Activated CD4-positive, alpha-beta T cell treated with anti-CD3 and anti-CD28 coated beads for 1 hour (primary cell): ENCODE data around the gene RBM27.
"Not testable (repeated sequence)": the region's sequence is repeated elsewhere in the genome, so short reads cannot be mapped to it uniquely, and the experiment has no call there.

Experiments used
- DNase-seq: peaks from one replicate; pipeline ENCODE4 v3.0.0-alpha.2; 2020

Gene RBM27, protein sequence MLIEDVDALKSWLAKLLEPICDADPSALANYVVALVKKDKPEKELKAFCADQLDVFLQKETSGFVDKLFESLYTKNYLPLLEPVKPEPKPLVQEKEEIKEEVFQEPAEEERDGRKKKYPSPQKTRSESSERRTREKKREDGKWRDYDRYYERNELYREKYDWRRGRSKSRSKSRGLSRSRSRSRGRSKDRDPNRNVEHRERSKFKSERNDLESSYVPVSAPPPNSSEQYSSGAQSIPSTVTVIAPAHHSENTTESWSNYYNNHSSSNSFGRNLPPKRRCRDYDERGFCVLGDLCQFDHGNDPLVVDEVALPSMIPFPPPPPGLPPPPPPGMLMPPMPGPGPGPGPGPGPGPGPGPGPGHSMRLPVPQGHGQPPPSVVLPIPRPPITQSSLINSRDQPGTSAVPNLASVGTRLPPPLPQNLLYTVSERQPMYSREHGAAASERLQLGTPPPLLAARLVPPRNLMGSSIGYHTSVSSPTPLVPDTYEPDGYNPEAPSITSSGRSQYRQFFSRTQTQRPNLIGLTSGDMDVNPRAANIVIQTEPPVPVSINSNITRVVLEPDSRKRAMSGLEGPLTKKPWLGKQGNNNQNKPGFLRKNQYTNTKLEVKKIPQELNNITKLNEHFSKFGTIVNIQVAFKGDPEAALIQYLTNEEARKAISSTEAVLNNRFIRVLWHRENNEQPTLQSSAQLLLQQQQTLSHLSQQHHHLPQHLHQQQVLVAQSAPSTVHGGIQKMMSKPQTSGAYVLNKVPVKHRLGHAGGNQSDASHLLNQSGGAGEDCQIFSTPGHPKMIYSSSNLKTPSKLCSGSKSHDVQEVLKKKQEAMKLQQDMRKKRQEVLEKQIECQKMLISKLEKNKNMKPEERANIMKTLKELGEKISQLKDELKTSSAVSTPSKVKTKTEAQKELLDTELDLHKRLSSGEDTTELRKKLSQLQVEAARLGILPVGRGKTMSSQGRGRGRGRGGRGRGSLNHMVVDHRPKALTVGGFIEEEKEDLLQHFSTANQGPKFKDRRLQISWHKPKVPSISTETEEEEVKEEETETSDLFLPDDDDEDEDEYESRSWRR

DNA sequence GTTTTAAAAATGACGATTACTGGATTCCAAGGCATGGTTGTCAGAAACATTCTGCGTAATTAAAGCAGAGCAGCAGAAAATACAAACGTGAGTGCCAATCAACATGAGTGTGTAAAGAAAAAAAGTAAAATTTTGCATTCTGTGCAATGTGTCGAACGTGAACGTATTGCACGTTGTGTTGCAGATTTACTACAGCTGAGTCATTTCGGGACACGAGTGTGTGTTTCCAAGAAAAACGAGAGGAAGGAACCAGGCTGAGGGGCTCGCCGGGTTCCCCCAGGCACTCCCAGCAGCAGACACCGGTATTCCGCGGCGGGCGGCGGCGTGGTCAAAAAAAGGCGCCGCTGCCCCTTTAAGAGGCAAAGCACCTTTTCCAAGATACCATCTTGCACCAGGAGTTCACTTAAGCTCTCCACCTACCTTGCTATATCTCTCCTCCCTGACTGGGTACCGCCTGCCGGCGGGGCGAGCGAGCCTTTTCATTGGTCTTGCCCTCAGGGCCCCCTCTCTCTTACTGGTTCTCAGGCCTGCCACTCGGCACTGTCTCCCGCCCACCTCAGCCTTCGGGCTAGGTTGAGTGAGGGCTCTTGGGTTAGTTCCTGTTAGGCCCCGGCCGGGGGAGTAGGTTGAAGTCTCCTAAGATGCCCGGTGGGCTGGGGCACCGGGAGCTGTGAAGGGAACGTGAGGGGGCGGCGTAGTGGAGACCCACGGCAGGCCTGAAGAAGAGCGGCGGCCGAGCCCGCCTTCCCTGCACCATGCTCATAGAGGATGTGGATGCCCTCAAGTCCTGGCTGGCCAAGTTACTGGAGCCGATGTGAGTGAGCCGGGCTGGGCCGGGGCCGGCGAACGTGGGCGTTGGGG lies at the start of gene RBM27:
TSS of gene RBM27 (plus strand) at position 595 of the 861 bp plus-strand sequence. CDS start at position 756, 161 bp downstream.
- DNase-seq, result peak; percentile 96

DNA sequence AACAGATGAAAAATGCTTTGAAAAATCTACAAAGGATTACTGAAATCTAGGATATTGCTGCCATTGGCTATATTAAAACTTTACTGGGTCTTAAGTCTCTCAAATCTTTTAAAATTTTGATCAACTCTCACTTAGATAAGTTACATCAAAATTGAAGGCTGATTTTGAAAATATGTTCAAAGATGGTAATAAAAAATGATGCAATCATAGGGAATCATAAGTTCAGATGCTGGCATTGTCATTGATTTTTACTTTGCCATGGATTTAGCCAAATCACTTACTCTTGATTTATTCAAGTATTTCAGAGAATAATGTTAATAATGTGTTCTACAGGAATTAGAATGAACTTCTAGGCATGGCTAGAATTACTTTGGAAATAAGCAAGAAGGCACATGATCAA lies 45.1 kb upstream of the RBM27 start:
- no peak for DNase-seq

DNA sequence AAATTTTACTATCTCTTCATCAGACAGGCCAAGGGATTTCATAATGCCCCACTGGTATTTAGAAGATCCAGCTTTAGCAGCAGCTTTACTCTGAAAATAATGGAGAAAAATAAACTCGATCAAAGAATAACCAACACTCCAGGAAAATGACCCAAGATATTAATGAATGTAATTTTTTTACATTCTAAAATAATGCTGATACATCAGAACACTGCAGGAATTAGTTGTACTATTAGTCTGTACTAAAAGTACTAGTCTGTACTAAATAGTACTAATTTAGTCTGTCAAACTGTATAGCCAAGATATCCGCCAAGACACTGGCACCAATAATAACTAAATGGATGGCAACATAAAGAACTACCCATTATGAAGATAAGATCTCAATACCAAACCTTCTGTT lies 39.0 kb upstream of the RBM27 start:
- DNase-seq, result no peak

DNA sequence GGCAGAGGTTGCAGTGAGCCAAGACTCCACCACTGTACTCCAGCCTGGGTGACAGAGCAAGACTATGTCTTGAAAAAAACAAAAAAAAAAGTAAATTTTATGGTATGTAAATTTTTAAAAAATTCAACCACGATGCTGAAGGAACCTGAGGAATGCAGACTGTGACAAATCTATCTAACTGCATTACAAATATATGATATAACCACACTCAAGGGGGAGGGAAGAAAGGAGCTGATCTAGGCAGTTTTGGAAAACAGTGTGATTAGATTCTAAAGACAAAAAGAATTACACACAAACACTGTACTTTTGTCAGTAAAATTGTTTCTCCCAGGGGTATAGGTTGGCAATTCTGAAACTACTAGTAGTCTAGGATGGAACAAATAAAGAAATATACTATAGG lies 37.9 kb upstream of the RBM27 start:
- DNase-seq, result no peak

DNA sequence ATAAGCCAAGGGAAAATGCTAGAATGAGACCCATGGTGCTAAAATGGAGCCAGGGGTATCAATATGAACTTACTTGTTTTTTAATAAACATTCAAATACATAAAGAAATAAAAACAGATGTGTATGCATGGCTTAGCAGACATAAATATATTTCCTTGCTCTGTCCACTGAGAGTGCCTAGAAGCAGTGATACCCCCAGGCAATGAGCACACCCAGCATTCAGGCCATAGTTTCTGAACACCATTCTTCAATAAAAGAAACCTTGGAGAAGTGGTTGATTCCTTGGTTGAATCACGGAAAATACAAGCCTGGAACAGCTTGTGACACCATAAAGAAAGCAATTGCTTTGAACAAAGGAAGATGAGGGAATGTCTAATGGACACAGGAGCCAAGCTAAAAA lies 37.5 kb upstream of the RBM27 start:
- no peak for DNase-seq

DNA sequence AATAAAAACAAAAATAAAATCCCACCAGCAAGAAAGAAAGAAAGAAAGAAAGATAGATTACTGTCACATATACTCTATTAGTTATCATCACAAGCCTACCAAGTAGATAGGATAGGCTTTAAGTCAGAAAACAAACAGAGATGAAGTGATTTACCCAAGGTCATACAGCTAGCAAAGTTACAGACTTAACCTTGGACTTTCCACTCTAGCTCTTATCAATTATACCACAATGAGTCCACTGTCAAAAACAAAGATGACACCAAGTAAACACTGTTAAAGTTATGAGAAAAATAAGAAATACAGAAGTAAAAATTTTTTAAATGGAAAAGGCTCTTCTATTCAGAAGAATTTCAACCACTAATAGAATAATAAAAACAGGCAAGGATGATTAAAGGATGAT lies 34.3 kb upstream of the RBM27 start:
- DNase-seq, result no peak

DNA sequence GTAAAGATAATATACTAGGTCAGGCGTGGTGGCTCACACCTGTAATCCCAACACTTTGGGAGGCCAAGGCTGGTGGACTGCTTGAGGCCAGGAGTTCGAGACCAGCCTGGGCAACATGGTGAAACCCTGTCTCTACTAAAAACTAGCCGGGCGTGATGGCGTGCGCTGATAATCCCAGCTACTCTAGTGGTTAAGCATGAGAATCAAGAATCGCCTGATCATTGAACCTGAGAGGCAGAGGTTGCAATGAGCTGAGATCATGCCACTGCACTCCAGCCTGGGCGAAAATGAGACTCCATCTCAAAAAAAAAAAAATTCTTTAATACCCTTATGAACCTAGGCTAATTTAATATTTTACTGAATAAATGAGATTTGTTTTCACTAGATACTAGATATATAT lies 30.4 kb upstream of the RBM27 start:
- not testable (repeated sequence) for DNase-seq

DNA sequence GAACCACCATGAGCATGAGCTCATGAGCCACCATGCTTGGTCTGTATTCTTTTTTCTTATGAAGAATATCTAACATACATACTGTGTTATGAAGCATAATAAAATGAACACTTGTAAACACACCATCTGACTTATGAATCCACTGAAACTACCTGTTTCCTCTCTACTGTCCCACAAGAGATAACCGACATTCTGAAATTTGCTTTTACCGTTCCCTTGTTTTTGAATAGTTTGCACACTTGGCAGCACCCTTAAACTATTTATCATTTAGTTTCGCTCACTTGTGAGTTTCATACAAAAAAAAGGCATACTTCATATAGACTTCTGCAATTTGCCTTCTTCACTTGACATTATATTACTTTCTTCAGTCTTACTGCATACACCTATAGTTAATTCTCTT lies 29.8 kb upstream of the RBM27 start:
- no peak for DNase-seq

DNA sequence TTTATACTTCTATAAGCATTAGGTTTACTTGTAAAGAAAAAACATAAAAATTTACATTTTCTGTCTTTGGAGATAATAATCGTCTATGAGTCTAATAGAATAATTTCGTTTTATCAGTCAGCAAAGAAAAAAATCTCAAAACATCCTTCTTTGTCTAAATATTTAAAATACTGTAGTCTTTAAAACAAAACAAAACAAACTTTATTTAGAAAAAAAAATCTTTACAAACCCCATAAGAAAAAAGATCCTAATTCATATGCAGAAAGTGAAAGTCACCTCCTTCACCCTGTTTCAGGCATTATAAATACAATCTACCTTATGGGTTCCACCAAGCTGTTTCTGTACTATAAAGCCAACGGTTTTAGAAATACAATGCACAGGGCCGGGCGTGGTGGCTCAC lies 26.6 kb upstream of the RBM27 start:
- DNase-seq, result no peak

DNA sequence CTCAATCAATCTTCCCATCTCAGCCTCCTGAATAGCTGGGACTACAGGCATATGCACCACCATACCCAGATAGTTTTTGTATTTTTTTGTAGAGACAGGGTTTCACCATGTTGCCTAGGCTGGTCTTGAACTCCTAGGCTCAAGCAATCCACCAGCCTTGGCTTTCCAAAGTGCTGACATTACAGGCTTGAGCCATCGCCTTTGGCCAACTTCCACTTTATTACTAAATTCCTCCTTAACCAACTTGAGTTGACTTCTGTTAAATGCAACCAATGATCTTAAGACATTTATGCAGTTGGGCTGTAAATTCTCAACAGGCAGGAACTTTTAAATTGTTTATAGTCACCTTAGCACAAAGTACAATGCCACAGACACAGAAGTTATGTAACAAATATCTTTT lies 23.7 kb upstream of the RBM27 start:
- DNase-seq, result no peak

DNA sequence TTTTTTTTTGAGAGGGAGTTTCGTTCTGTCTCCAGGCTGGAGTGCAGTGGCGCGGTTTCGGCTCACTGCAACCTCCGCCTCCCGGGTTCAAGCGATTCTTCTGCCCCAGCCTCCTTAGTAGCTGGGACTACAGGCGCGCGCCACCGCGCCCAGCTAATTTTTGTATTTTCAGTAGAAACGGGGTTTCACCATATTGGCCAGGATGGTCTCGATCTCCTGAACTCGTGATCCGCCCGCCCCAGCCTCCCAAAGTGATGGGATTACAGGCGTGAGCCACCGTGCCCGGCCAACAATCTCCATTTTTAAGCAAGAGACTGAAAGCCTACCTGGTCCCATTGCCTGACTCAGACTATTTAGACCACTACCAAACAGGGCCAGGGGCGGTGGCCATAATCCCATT lies 20.0 kb upstream of the RBM27 start:
- not testable (repeated sequence) for DNase-seq

DNA sequence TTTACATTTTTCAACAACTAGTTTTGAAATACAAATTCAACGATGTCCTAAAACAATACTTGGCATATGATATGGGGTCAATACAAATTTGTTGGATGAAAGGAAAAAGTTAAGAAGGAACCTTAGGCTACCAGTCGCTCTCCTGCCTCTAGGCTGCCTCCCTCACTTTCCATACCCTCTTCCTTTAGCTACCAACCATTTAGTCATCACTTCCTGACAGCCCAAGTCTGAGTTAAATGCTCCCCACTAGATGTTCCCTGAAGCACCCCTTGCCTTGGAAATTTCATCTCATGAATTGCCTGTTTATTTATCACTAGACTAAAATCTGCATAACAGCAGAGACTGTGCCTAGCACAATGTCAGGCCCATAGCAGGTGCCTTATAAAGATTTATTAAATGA lies 18.2 kb upstream of the RBM27 start:
- DNase-seq, result no peak

DNA sequence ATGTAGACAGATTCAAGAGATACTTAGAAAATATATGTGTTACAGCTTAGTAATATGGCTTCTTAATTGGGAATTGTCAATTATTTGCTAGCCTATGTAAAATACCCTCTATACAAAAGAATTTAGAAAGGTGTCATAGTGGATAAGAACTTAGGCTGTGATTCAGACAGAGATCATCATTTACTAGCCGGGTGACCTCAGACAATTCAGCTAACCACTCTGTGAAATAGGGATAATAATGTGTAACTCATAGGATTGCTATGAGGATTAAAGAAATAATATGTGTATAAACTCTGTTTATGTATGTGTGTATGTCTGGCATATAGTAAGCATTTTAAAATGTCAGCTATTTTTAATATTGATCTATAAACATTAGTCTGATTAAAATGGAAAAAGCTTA lies 15.0 kb upstream of the RBM27 start:
- DNase-seq, result no peak

DNA sequence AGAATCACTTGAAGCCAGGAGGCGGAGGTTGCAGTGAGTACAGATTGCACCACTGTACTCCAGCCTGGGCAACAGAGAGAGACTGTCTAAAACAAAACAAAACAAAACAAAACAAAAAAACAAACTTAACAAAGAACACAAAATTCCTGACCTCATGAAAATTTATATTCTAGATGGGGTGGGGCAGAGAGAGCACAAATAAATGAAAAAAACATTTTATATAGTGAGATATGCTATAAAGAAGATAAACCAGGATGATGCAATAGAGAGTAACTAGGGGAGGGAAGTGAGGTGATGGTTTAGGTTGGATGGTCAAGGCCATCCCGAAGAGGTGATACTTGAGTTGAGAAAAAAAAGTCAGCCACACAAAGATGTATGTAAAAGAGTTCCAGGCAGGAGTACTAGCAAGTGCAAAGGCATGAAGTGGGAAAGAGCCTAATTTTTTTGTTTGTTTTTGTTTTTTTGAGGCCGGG lies 10.8 kb upstream of the RBM27 start:
- DNase-seq, result no peak

DNA sequence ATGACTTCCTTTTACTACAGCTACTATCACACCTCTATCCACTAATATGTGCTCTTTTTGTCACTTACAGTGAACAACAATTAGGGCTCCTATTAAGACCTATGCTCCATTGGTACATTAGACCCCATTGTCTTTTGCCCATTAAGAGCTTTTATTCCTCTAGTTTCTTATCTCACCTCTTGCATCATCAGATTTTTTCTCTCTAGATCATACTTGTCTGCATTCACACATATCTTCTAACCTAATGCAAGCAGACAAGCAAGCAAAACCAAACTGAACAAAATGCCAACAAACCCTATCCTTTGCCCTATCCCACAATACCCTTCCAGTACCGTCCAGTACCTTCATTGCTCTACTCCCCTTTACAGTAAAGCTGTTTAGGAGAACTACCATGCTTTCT lies 10.1 kb upstream of the RBM27 start:
- DNase-seq, result no peak

DNA sequence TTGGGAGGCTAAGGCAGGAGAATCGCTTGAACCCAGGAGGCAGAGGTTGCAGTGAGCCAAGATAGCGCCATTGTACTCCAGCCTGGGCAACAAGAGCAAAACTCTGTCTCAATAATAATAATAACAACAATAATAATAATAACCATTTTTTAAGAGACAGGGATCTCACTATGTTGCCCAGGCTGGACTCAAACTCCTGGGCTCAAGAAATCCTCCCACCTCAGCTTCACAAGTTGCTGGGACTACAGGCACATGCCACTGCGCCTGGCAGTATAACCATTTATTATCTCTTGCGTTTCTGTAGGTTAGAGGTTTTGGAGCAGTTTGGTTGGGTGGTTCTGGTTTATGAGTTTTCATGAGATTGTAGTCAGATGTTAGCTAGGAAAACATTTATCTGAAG lies 8.4 kb upstream of the RBM27 start:
- DNase-seq, result not testable (repeated sequence)

DNA sequence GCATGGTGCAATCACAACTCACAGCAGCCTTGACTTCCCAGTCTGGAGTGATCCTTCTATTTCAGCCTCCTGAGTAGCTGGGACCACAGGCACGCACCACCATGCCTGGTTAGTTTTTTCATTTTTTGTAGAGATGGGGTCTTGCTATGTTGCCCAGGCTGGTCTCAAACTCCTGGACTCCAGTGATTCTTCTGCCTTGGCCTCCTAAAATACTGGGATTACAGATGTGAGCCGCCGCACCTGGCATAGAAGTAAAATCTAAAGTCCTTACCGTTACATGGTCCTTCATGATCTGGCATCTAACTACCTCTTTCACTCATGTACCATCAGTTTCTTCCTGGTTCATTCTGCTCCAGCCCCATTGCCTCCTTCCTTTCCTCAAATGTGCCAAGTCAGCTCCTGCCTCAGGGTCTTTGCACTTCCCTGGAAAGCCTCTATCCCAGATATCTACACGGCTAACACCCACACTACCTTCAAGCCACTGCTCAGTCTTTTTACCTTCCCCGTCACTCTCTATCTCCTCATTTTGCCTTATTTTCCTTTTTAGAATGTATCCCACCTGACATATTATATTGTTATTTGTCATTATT lies 6.9 kb upstream of the RBM27 start:
- no peak for DNase-seq

DNA sequence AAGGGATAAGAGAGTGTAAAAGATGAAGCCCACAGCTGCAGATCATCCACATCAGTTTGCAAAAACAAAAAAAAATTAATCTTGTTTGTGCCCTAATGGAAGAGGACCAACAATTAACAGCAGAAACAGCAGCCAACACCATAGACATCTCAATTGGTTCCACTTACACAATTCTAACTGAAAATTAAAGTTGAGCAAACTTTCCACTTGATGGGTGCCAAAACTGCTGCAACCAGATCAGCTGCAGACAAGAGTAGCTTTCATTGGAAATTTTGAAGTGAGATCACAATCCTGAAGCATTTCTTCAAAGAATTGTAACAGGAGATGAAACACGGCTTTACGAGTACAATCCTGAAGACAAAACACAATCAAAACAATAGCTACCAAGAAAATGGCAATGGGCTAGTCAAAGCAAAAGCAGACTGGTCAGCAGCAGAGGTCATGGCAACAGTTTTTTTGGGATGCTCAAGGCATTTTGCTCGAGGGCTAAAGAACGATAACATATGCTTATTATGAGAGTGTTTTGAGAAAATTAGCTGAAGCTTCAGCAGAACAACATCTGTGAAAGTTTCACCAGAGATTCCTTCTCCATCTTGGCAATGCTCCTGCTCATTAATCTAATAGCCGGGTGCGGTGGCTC lies 4.1 kb upstream of the RBM27 start:
- no peak for DNase-seq

DNA sequence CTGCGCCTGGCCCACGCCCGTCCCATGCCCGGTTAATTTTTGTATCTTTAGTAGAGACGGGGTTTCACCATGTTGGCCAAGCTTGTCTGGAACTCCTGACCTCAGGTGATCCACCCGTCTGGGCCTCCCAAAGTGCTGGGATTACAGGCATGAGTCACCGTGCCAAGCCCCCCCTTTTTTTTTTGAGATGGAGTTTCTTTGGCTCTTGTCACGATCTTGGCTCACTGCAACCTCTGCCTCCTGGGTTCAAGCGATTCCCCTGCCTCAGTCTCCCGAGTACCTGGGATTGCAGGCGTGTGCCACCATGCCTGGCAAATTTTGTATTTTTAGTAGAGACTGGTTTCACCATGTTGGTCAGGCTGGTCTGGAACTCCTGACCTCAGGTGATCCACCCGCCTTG lies 1.6 kb upstream of the RBM27 start:
- DNase-seq, result not testable (repeated sequence)

DNA sequence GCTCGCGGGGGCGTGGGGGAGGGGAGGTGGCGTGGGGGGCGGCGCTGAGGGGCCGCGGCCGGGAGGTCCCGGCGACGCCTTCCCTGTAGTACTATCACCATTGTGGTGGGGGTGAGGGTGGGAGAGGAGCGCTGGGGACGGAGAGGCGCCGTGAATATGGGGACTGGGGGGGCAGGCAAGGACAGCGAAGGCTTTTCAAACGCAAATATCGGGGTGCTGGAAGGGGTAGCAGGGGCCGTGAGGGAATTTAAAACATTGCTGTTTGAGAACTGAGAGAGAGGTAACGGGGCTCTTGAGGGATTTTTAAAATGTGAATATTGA lies 427 bp downstream of the RBM27 start:
- DNase-seq, result no peak

DNA sequence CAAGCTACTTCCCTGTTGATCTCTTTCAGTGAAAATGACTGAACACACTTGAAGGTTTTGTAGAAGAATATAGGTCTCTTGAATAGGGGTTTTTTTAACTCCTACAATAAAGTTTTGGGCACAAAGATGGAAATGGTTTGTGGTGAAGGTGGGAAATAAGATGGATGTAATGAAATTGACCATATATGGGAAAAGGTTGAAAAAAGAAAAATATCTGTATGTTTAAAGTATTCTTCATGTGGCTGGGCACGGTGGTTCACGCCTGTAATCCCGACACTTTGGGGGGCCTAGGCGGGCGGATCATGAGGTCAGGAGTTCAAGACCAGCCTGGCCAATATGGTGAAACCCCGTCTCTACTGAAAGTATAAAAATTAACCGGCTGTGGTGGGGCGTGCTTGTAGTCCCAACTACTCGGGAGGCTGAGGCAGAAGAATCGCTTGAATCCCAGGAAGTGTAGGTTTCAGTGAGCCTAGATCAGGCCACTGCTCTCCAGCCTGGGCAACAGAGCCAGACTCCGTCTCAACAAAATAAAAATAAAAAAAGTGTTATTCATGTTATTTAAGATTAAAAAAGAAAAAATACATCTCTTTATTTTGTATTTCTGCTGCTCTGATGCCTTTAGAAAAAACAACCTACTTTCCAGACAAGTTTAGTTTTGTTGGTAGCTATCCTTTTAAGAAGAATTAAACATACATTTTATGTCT lies 2.2 kb downstream of the RBM27 start:
- no peak for DNase-seq
